Aorta (tissue), 5 donors: ENCODE measurements around the gene GALNTL6. TPM values are rescaled to one million over a fixed set of nuclear protein-coding genes. Genes with fewer than 3 reads are reported as not detected.

Experiments
- ATAC-seq: fragments of 200-7000 bp; cut with Tn5 transposase; one replicate; pipeline ENCODE4 v1.9.1; 2022; ENCODE audit warnings: moderate library complexity; ENCODE audit not compliant: low FRiP score
- DNase-seq, 2 donors: peaks; one replicate each; pipeline ENCODE4 v3.0.0-alpha.2; 2020
- H3K27ac ChIP-seq, 2 donors: one replicate each; pipeline ENCODE4 v1.5.1; 2013; ENCODE audit warnings: low read length in 2 of 2, mild to moderate bottlenecking in 2 of 2, moderate library complexity in 2 of 2, control low read depth in 1 of 2, inconsistent platforms in 1 of 2, low read depth in 1 of 2
- H3K27me3 ChIP-seq, 2 donors: one replicate each; pipeline ENCODE4 v1.6.1; 2013; ENCODE audit warnings: control low read depth in 1 of 2, low read length in 1 of 2, mild to moderate bottlenecking in 1 of 2, moderate library complexity in 1 of 2; ENCODE audit not compliant: insufficient read depth in 2 of 2, control insufficient read depth in 1 of 2
- H3K36me3 ChIP-seq, 2 donors: one replicate each; pipeline ENCODE4 v1.6.1; 2013; ENCODE audit warnings: control low read depth in 1 of 2, low read length in 1 of 2, mild to moderate bottlenecking in 1 of 2; ENCODE audit not compliant: insufficient read depth in 2 of 2, control insufficient read depth in 1 of 2
- H3K4me1 ChIP-seq, 2 donors: one replicate each; pipeline ENCODE4 v1.6.1; 2013; ENCODE audit warnings: low read length in 2 of 2, control low read depth in 1 of 2, mild to moderate bottlenecking in 1 of 2, moderate library complexity in 1 of 2; ENCODE audit not compliant: insufficient read depth in 2 of 2, control insufficient read depth in 1 of 2
- H3K4me3 ChIP-seq, 2 donors: one replicate each; pipeline ENCODE4 v1.5.1; 2013; ENCODE audit warnings: low read length in 2 of 2, control low read depth in 1 of 2, mild to moderate bottlenecking in 1 of 2
- H3K9me3 ChIP-seq: one replicate; pipeline ENCODE4 v1.6.1; 2013; ENCODE audit warnings: mild to moderate bottlenecking, low read length; ENCODE audit not compliant: control insufficient read depth
- WGBS, 2 donors: extraction: QIAGEN DNeasy Blood & Tissue Kit; methylation state at CpG; one replicate each; pipeline ENCODE4 v1.1.7; 2013; 5-methylcytosine and 5-hydroxymethylcytosine counted together
- intact Hi-C, 2 donors: fragments of 100-400 bp; cut with DNase I; formaldehyde crosslinking; loops; one replicate each; pipeline versions ENCODE4 v1.14.2 to v1.15.0; 2022
- polyA plus RNA-seq, 2 donors: library from polyadenylated mRNA; stranded (reverse); fragments of 200-250 nt; gene quantifications; one replicate each; pipeline ENCODE4 v1.2.3, GENCODE V29; 2013
- total RNA-seq, 2 donors: library from RNA; stranded (reverse); fragmentation: NEBNext Ultra II Directional; extraction: Animal tissue kit (Norgen Biotek cat#: 25700); gene quantifications; one replicate each; pipeline ENCODE4 v1.2.1, GENCODE V29; 2021
- donor health status: healthy with polysubstance abuse.
- donor health status: Bipolar disorder and iron deficiency.
- donor health status: DM: no; HTN: no; CAD: no.
- donor health status: DM: no; HTN: no; CAD: no.
- donor health status: DM: yes; HTN: yes; CAD: no.

Gene GALNTL6
- total and polyA plus RNA-seq, 4 donors = 0.39 to 1.6 (median 0.46) TPM; not detected in 1

DNA sequence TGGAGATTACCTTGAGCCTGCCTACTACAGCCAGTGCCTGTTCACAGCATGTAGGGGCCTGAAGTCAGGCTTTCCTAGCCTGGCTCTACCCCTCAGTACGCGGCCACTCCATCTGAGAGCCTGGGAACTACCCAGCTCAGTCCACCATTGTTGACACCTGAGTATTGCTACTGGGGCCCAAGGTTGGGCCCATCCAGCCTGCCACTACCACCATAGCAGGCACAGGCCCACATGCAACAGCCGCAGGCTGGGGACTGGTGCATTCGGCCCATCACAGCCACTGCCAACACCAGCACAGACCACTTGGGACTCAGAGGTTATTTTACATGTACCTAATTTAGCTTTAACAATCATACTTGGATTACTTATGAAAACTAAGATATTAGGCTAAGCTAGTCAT lies 314.0 kb downstream of the GALNTL6 start:
- Histone ChIP-seq H3K27ac (no peak overlapping the region), H3K36me3 (no peaks in the 10 kb centered on the region), H3K9me3 (no peaks in the 10 kb centered on the region), H3K4me1 (no peaks in the 10 kb centered on the region), H3K4me3 (no peak overlapping the region), H3K27me3 (no peaks in the 10 kb centered on the region)
- DNase-seq = no peak
- intact Hi-C loops = no loop called here
- ATAC-seq = no peak
- whole genome bisulfite sequencing, 2 donors = 93 to 94% methylated on average over 4 of the region's 4 CpGs

DNA sequence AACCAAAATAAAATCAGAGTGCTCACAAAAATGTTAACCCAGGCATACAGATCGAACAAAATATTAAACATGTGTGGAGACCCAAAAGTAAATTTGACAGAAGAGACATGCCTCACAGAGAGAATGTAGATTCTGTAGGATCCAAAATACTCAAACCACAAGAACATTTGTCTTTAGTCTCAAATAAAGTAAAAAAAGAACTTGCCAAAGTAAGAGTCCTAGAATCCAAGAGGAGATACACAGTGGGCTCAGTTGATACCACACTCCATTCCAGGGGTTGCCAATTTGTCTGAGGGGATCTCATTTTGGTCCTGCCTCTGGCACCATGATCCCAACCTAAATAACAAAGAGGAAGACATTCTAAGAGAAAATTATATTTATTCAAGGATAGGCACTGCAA lies 316.4 kb downstream of the GALNTL6 start:
- H3K4me3 ChIP-seq = no peak overlapping the region
- no peak for ATAC-seq
- no peaks in the 10 kb centered on the region for H3K4me1 ChIP-seq
- no peak for DNase-seq
- H3K36me3 ChIP-seq = no peaks in the 10 kb centered on the region
- intact Hi-C loops = no loop called here
- no peak overlapping the region for H3K27ac ChIP-seq
- 58 to 67% methylated on average over 1 of the region's 1 CpG for WGBS, 2 donors
- H3K27me3 ChIP-seq = no peaks in the 10 kb centered on the region
- H3K9me3 ChIP-seq = no peaks in the 10 kb centered on the region

DNA sequence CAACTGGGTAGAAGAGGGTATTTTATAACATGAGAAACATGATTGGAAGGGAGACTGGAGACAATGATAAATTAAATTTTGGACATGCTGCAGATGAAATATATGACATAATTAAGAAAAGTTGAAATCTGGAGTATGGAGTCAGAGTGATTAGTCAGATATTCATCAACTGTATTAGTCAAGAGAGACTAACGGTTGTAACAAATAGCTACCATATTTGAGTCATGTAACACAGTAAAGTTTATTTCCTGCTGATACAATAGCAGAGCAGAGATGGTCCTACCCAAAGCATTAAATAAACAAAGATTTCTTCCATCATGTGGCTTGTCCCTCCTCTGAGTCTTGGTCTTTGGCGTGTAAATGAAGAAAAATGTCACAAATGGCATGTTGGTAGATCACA lies 321.3 kb downstream of the GALNTL6 start:
- DNase-seq = no peak

DNA sequence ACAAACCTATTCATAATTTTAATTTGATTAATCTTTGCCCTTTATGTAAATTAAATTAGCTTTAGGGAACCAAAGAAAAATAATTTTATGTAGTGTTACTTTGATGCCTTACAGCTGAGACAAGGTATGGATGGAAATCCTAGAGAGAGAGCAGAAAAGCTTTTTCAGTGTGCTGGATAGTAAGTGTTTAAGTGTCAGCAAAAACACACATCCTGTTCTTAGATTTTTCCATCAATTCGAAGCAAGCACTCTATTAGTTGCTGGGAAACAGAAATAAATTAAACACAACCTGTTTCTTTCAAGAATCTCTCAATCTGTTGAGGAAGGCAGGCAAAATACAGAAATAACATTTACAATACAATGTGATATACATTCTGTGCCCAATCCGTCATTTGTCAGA lies 327.8 kb downstream of the GALNTL6 start:
- H3K27me3 ChIP-seq = no peaks in the 10 kb centered on the region
- H3K4me3 ChIP-seq = no peak overlapping the region
- ATAC-seq (no peak), DNase-seq (no peak)
- H3K9me3 ChIP-seq = no peaks in the 10 kb centered on the region
- 45 to 47% methylated on average over 2 of the region's 2 CpGs for WGBS, 2 donors
- no peaks in the 10 kb centered on the region for H3K36me3 ChIP-seq
- intact Hi-C loops = no loop called here
- H3K27ac ChIP-seq = no peak overlapping the region
- H3K4me1 ChIP-seq = no peaks in the 10 kb centered on the region

More for the DNA sequence above, 321.3 kb downstream of the GALNTL6 start:
- no peak overlapping the region for H3K4me3 ChIP-seq
- no peaks in the 10 kb centered on the region for H3K27me3 ChIP-seq
- WGBS, 2 donors = 77 to 78% methylated on average over 2 of the region's 2 CpGs
- intact Hi-C loops = no loop called here
- no peak for ATAC-seq
- no peaks in the 10 kb centered on the region for H3K36me3 ChIP-seq
- no peaks in the 10 kb centered on the region for H3K9me3 ChIP-seq
- no peak overlapping the region for H3K27ac ChIP-seq
- no peaks in the 10 kb centered on the region for H3K4me1 ChIP-seq

DNA sequence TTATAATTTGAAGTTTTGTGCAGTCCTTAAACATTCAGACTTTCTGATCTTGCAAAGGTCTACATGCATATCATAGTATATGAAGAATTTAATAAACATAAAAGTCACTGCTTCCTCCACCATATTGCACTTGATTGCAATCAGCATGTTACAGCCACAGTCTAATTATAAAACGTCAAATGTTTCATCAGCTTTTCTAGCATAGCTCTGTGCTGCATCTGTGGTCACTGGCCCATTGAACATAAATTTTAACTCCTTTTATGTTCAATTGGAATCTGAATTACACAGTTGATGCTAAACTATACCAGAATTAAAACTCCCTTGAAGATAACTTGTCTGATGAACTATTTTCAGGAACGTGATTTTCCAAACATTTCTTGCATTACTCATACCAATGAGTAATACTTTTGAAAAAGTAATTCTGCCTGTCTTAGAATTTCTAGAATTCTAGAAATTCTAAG lies 329.1 kb downstream of the GALNTL6 start:
- Histone ChIP-seq H3K4me3 (no peak overlapping the region), H3K9me3 (no peaks in the 10 kb centered on the region), H3K27ac (no peak overlapping the region), H3K4me1 (no peaks in the 10 kb centered on the region), H3K36me3 (no peaks in the 10 kb centered on the region), H3K27me3 (no peaks in the 10 kb centered on the region)
- ATAC-seq (no peak), DNase-seq (no peak)
- 5 to 10% methylated on average over 2 of the region's 2 CpGs for WGBS, 2 donors
- intact Hi-C loops = no loop called here

DNA sequence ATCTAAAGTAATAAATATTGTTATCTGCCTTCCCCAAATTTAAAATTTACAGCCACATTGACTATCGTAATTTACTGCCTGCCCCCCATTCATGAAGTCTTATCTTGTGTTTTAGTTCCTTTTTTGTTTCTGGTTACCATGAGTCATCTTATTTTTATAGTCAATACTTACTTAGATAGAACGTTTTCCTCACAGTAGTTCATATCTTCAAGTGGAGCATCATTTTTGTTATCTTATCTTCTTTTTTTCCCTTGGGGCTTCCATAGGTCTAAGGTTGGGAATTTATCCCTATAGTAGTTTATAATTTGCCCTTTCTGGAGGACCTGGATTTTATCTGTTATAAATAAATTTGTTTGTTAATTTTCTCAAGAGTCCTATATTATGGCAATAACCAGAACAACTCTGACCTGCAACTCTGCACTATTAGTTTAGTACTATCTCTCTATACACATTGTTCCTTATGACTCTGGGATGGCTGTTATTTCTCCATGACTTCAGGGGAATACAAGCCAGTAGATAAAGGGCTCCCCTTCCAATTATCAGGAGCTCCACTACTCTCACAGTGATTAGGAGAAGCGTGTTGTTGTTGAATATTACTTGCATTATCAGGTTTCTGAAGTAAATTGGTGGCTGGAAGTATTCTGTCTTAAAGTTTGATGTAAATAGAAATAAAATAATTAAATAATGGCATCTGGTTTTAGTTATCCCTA lies 330.6 kb downstream of the GALNTL6 start:
- no peak overlapping the region for H3K27ac ChIP-seq
- no peaks in the 10 kb centered on the region for H3K36me3 ChIP-seq
- no peak overlapping the region for H3K4me3 ChIP-seq
- WGBS, 2 donors = 52 to 56% methylated on average over 3 of the region's 3 CpGs
- ATAC-seq = no peak
- no peaks in the 10 kb centered on the region for H3K4me1 ChIP-seq
- H3K9me3 ChIP-seq = no peaks in the 10 kb centered on the region
- no peak for DNase-seq
- H3K27me3 ChIP-seq = no peaks in the 10 kb centered on the region
- intact Hi-C loops = no loop called here

DNA sequence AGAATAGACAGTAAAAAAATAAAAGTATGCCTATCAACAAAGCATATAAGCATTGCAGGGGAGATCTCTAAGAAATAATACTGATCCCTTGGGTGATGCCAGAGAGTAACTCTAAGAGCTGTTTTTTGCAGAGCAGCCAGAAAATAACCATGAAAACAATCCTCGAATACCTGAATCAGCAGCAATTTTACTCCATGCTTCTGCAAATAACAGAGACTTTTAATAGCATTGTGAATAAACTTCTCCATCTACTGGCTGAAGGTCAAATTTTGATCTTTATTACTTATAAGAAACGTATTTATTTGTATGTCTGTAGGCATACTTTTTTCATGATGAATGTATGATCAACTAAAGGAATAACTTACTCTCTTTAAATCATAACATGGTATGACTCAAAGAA lies 334.5 kb downstream of the GALNTL6 start:
- no peaks in the 10 kb centered on the region for H3K36me3 ChIP-seq
- ATAC-seq (no peak), DNase-seq (no peak)
- 0 to 3% methylated on average over 2 of the region's 2 CpGs for WGBS, 2 donors
- H3K27ac ChIP-seq = no peak overlapping the region
- no peaks in the 10 kb centered on the region for H3K9me3 ChIP-seq
- H3K4me1 ChIP-seq = no peaks in the 10 kb centered on the region
- intact Hi-C loops = no loop called here
- no peaks in the 10 kb centered on the region for H3K27me3 ChIP-seq
- H3K4me3 ChIP-seq = no peak overlapping the region

DNA sequence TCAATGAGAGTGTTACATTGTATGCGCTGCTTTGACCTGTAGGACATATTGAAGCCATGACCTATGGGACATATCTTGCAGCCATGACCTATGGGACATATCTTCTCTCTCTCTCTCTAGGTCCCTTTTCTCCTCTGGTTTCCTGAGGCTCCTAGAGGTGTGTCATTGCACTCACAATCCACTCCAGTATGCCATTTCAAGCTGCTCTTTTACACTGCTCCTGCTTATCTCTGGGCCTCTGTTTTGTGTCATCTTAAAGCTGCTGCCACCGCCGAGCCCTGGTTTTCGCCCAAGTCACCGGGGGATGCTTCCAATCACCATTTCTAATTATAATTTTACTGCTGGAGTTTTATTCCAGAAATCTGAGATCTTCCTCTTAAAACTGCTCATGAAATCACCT lies 336.1 kb downstream of the GALNTL6 start:
- no peak overlapping the region for H3K4me3 ChIP-seq
- H3K4me1 ChIP-seq = no peaks in the 10 kb centered on the region
- intact Hi-C loops = no loop called here
- ATAC-seq = no peak
- H3K36me3 ChIP-seq = no peaks in the 10 kb centered on the region
- no peak overlapping the region for H3K27ac ChIP-seq
- H3K9me3 ChIP-seq = no peaks in the 10 kb centered on the region
- no peaks in the 10 kb centered on the region for H3K27me3 ChIP-seq
- 61 to 64% methylated on average over 5 of the region's 5 CpGs for WGBS, 2 donors
- no peak for DNase-seq

DNA sequence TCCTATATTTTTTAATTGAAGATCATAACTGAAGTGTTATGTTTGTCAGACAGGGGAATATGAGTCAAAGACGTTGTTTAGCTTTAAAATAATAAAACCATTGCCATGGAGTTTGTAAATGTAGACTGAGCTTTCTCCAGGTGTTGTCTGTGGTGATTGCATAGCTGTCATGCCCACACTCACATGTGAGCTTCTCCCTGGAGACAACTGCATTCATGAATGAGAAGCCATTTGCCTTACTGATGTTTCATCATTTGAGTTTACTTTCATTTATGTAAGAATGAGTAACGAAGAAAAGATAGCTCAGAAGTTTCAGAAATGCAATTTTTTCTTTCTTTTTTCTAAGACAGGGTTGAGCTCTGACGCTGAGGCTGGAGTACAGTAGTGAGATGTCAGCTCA lies 339.1 kb downstream of the GALNTL6 start:
- H3K36me3 ChIP-seq = no peaks in the 10 kb centered on the region
- H3K4me1 ChIP-seq = no peaks in the 10 kb centered on the region
- no peak overlapping the region for H3K27ac ChIP-seq
- ATAC-seq = no peak
- DNase-seq = no peak
- no peaks in the 10 kb centered on the region for H3K9me3 ChIP-seq
- intact Hi-C loops = no loop called here
- no peak overlapping the region for H3K4me3 ChIP-seq
- 68 to 69% methylated on average over 3 of the region's 3 CpGs for WGBS, 2 donors
- no peaks in the 10 kb centered on the region for H3K27me3 ChIP-seq
